Glutamatergic neuron (in vitro differentiated cells): ENCODE measurements around the gene LY6G6D. TPM values are rescaled to one million over a fixed set of nuclear protein-coding genes. Genes with fewer than 3 reads are reported as not detected.

ENCODE experiments used
- DNase-seq: peaks from one replicate; pipeline ENCODE4 v3.0.0; 2022
- H3K27ac Mint-ChIP-seq: one replicate; pipeline ENCODE4 v1.8.0; 2020; ENCODE audit warnings: mild to moderate bottlenecking, mixed read lengths, inconsistent platforms; ENCODE audit not compliant: unreplicated experiment
- H3K27me3 Mint-ChIP-seq: one replicate; pipeline ENCODE4 v1.8.0; 2020; ENCODE audit warnings: mild to moderate bottlenecking, moderate library complexity, mixed read lengths, inconsistent platforms; ENCODE audit not compliant: unreplicated experiment
- H3K36me3 Mint-ChIP-seq: one replicate; pipeline ENCODE4 v1.8.0; 2020; ENCODE audit warnings: mild to moderate bottlenecking, mixed read lengths, inconsistent platforms; ENCODE audit not compliant: unreplicated experiment
- H3K4me1 Mint-ChIP-seq: one replicate; pipeline ENCODE4 v1.8.0; 2020; ENCODE audit warnings: mild to moderate bottlenecking, low read depth, mixed read lengths, inconsistent platforms; ENCODE audit not compliant: unreplicated experiment
- H3K4me3 Mint-ChIP-seq: one replicate; pipeline ENCODE4 v1.8.0; 2020; ENCODE audit warnings: mild to moderate bottlenecking, mixed read lengths, inconsistent platforms; ENCODE audit not compliant: unreplicated experiment
- H3K9me3 Mint-ChIP-seq: one replicate; pipeline ENCODE4 v1.8.0; 2020; ENCODE audit warnings: mild to moderate bottlenecking, moderate library complexity, mixed read lengths, inconsistent platforms; ENCODE audit not compliant: unreplicated experiment
- total RNA-seq: library from RNA; stranded (reverse); fragmentation: NEBNext Ultra II Directional; extraction: Animal tissue kit (Norgen Biotek cat#: 25700); gene quantifications from one replicate; pipeline ENCODE4 v1.2.1, GENCODE V29; 2021; ENCODE audit not compliant: unreplicated experiment
- TF ChIP-seq, protein P1 (sequence below): fragments of 200-600 bp; sonication (generic); IDR thresholded peaks from one replicate; pipeline ENCODE4 v1.5.0; 2021; ENCODE audit not compliant: partially characterized antibody, unreplicated experiment

LY6G6D gene
- total RNA-seq, 1 donor from 2014 or later = not detected

DNA sequence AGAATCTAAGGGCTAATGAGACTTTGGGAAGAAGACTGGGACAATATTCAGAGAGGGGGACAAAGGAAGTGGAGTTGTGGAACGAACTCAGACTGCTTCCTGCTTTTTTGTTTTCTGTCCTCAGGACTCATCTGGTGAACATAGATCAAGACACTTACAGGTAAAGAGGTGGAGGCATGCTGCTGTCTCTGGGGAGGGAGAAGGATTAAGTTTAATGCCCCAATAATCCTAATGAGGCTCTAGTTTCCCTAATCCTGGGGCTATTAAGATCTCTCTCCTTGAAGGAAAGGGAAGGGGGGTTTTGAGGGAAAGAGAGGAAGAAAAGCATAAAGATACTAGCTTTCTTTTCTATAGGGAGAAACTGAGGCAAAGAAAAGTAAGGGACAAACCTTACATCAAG is 29.3 kb downstream of the LY6G6D start:
- H3K4me3 Mint-ChIP-seq = peak overlapping the region; percentile 32

DNA sequence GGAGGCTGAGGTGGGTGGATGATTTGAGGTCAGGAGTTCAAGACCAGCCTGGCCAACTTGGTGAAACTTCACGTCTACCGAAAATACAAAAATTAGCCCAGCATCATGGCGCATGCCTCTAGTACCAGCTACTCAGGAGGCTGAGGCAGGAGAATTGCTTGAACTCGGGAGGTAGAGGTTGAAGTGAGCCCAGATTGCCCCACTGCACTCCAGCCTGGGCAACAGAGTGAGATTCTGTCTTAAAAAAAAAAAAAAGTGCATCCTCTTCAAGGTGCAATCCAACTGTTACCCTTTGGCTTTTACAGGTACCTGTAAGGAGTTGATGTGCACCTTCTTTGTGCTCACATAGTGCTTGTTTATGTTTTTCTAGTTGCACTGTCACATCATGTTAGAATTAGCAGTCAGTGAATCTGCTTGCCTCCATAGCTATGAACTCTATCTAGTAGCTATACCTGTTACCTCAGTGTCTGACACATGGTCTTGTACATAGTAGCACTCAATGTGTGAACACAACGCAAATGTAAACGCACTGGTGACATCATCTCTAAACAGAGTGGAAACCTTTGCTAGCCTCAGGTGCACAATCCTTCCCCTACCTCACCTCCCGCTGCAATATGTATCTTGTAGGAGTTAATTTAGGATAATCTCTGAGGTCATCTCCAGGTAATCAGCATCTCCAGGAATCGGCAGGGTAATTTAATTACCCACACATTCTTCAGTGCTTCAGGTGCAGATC is 34.3 kb downstream of the LY6G6D start:
- H3K36me3 Mint-ChIP-seq = no peaks in the 10 kb centered on the region
- no peaks in the 10 kb centered on the region for H3K4me1 Mint-ChIP-seq
- H3K4me3 Mint-ChIP-seq = no peak overlapping the region
- H3K27ac Mint-ChIP-seq = no peak overlapping the region
- peaks cover 5% of the 10 kb centered on the region for H3K9me3 Mint-ChIP-seq
- no peak for DNase-seq
- H3K27me3 Mint-ChIP-seq = peaks cover 5% of the 10 kb centered on the region
- TF ChIP-seq, protein P1, sequence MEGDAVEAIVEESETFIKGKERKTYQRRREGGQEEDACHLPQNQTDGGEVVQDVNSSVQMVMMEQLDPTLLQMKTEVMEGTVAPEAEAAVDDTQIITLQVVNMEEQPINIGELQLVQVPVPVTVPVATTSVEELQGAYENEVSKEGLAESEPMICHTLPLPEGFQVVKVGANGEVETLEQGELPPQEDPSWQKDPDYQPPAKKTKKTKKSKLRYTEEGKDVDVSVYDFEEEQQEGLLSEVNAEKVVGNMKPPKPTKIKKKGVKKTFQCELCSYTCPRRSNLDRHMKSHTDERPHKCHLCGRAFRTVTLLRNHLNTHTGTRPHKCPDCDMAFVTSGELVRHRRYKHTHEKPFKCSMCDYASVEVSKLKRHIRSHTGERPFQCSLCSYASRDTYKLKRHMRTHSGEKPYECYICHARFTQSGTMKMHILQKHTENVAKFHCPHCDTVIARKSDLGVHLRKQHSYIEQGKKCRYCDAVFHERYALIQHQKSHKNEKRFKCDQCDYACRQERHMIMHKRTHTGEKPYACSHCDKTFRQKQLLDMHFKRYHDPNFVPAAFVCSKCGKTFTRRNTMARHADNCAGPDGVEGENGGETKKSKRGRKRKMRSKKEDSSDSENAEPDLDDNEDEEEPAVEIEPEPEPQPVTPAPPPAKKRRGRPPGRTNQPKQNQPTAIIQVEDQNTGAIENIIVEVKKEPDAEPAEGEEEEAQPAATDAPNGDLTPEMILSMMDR = no peak

More for the DNA sequence above, 29.3 kb downstream of the LY6G6D start:
- TF ChIP-seq, protein P1 = no peak
- DNase-seq = no peak
- Mint-ChIP-seq H3K27me3 (peaks cover 6% of the 10 kb centered on the region), H3K36me3 (no peaks in the 10 kb centered on the region), H3K27ac (no peak overlapping the region), H3K4me1 (no peaks in the 10 kb centered on the region), H3K9me3 (peaks cover 11% of the 10 kb centered on the region)

DNA sequence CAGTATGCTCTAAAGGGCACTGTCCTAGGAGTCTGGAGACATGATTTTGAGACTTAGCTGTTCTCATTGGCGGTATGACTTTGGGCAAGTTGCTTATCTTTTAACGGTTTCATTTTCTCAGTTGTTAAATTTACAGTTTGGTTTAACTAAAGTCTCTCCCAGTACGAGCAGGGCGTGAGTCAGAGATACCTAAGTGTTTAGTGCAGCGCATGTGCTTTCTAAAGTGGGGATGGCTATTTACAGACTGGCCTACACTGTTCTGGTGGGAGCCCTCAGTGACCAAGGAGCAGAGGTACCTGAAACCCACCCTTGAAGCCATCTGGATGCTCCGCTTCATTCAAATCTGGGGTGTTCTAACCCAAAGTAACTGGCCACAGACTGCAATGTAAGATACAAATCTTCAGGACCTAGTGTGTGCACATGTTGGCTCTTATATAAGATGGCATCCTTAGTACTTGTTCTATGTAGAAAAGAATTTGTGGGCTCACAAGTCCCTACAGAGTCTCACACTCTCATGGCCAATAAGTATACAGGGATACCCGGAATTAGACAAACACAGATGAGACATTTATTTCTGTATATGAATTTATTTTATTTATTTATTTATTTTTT is 35.4 kb downstream of the LY6G6D start:
- no peak for DNase-seq
- TF ChIP-seq, protein P1 = no peak
- peaks cover 5% of the 10 kb centered on the region for H3K9me3 Mint-ChIP-seq
- no peaks in the 10 kb centered on the region for H3K4me1 Mint-ChIP-seq
- H3K27me3 Mint-ChIP-seq = peaks cover 2% of the 10 kb centered on the region
- H3K27ac Mint-ChIP-seq = no peak overlapping the region
- no peaks in the 10 kb centered on the region for H3K36me3 Mint-ChIP-seq
- no peak overlapping the region for H3K4me3 Mint-ChIP-seq

DNA sequence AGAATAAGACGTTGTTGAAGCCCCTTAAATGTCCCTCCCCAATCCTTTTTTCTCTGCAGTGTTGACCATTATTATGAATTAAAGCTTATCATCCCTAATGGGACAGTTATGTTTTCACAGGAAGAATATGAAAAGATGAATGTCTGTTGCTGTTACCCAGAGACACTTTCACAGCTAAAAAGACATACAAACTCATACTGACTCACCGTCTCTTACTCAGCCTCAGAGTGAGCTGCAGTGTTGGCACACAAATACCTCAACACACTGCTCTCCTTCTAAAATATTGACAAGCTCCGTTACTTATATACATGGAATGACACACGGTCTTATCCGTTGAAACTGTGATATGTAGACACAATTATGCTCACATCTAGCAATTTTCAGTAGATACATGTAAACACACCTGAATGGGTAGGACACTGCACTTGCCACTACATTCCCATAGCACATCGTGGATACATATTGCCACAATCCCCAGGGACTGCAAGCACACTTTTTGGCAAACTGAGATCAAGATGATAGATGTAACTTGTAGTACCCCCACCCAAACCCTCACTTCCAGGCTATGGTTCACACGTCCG is 37.7 kb downstream of the LY6G6D start:
- no peak for DNase-seq
- H3K4me3 Mint-ChIP-seq = no peak overlapping the region
- H3K9me3 Mint-ChIP-seq = peaks cover 3% of the 10 kb centered on the region
- H3K27ac Mint-ChIP-seq = no peak overlapping the region
- H3K36me3 Mint-ChIP-seq = no peaks in the 10 kb centered on the region
- peaks cover 2% of the 10 kb centered on the region for H3K27me3 Mint-ChIP-seq
- TF ChIP-seq, protein P1 = no peak
- H3K4me1 Mint-ChIP-seq = no peaks in the 10 kb centered on the region

DNA sequence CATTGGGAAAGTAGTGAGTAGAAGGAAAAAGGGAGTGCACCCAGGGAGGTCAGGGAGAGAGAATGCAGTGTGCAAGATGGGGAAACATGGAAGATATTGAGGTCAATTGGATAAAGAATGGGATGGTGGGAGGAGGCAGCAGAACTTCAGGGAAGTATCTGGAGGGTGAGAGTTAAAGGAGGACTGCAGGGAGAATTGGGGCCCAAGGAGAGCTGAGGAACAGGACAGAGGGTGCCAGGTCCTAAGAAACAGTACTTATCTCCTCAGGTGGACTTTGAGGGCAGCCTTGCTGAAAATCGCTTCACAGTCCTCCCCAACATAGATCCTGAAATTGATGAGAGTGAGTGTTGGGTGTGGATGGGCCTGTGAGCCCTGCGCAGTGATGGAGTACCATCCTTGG is 43.1 kb downstream of the LY6G6D start:
- H3K4me1 Mint-ChIP-seq = no peaks in the 10 kb centered on the region
- peaks cover 4% of the 10 kb centered on the region for H3K27me3 Mint-ChIP-seq
- no peaks in the 10 kb centered on the region for H3K9me3 Mint-ChIP-seq
- H3K4me3 Mint-ChIP-seq = no peak overlapping the region
- TF ChIP-seq, protein P1 = no peak
- H3K27ac Mint-ChIP-seq = no peak overlapping the region
- DNase-seq = no peak
- peaks cover 7% of the 10 kb centered on the region for H3K36me3 Mint-ChIP-seq
